ENCODE data around the gene NR2C1. TPM values are rescaled to one million over a fixed set of nuclear protein-coding genes. Genes with fewer than 3 reads are reported as not detected.
"Not testable (repeated sequence)": the region's sequence is repeated elsewhere in the genome, so short reads cannot be mapped to it uniquely, and the experiment has no call there.

NR2C1 gene
- 10 to 100 TPM in 11 of 12 donors, not detected in 1; 25.6 to 83.0 (median 45.8) TPM for polyA plus RNA-seq (ENCODE audit: insufficient read length in 12 of 12)
- long read RNA-seq, donor 1, transcript NR2C1-212 (2 exons, 683 nt), result major isoform, 5 of 12 reads
- long read RNA-seq, donor 1, partial matches to known transcripts, result 6 of 12 reads
- long read RNA-seq, donor 1, other reads (novel, unspliced or antisense), result 0 of 12 reads
- long read RNA-seq, donor 2, partial matches to known transcripts, result 0 of 1 reads
- long read RNA-seq, donor 2, other reads (novel, unspliced or antisense), result 0 of 1 reads
- long read RNA-seq, donor 3, partial matches to known transcripts, result 0 of 4 reads
- long read RNA-seq, donor 3, other reads (novel, unspliced or antisense), result 0 of 4 reads
- long read RNA-seq, donor 4, partial matches to known transcripts, result 0 of 1 reads
- long read RNA-seq, donor 4, other reads (novel, unspliced or antisense), result 0 of 1 reads
- long read RNA-seq, donor 5, result 0 reads
- long read RNA-seq, donor 6, partial matches to known transcripts, result 0 of 2 reads
- long read RNA-seq, donor 6, other reads (novel, unspliced or antisense), result 0 of 2 reads
- long read RNA-seq, donor 7, full-length matches to known transcripts, result 3 of 3 reads
- long read RNA-seq, donor 7, partial matches to known transcripts, result 0 of 3 reads
- long read RNA-seq, donor 7, other reads (novel, unspliced or antisense), result 0 of 3 reads
- long read RNA-seq, donor 8, full-length matches to known transcripts, result 7 of 7 reads
- long read RNA-seq, donor 8, partial matches to known transcripts, result 0 of 7 reads
- long read RNA-seq, donor 8, other reads (novel, unspliced or antisense), result 0 of 7 reads
- long read RNA-seq, donor 9, full-length matches to known transcripts, result 3 of 3 reads
- long read RNA-seq, donor 9, partial matches to known transcripts, result 0 of 3 reads
- long read RNA-seq, donor 9, other reads (novel, unspliced or antisense), result 0 of 3 reads
- long read RNA-seq, donor 10, partial matches to known transcripts, result 0 of 2 reads
- long read RNA-seq, donor 10, other reads (novel, unspliced or antisense), result 0 of 2 reads
- long read RNA-seq, donor 11, full-length matches to known transcripts, result 4 of 4 reads
- long read RNA-seq, donor 11, partial matches to known transcripts, result 0 of 4 reads
- long read RNA-seq, donor 11, other reads (novel, unspliced or antisense), result 0 of 4 reads

- DNase-seq, result peak; percentile 94
These were observed at the start of gene NR2C1 for GRCh38 chr12:95072900-95073697. Gene NR2C1, minus strand, starts transcription at chr12:95073618. Its CDS starts 6,234 bp downstream, at chr12:95067384.

GRCh38 chr12:95118788-95119179 is 45.4 kb upstream of the NR2C1 start:
- no peak for DNase-seq

GRCh38 chr12:95118138-95118787 is 44.8 kb upstream of the NR2C1 start:
- no peak for DNase-seq

DNA sequence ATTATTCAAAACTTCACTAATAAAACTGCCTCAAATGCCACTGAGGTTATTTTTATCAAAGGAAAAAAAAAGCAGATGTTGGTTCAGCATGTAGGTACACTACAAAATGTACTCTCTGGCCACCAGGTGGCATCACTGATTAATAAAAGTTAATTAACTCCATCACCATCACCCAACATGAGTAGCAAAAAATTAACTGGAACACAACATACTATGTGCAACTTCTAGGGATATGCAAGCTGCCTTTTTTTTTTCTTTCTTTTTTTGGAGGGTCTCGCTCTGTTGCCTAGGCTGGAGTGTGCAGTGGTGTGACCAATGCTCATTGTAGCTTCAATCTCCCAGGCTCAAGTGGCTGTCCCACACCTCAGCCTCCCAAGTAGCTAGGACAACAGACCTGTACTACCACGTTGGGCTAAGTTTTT is 43.8 kb upstream of the NR2C1 start:
- peak; percentile 66 for DNase-seq

- no peak for DNase-seq
These were observed 43.4 kb upstream of the NR2C1 start for GRCh38 chr12:95116773-95117172.

DNA sequence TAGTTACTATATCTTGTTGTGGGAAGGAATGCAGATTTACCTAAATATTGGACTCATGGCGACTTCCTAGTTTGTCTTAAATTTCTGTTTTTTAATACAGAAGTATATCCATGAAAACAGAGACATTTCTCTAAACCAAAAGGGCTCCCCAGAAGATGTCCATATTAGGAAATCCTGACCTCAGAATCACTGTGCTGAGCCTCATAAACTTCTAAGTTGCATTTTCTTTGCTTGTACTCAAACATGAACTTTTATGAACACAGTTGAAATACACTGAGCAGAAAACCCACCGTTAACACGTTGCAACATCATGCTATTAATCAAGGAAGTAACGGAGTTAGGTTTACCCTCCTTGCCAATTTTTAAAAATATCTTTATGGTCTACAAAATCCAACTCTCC is 42.9 kb upstream of the NR2C1 start:
- DNase-seq, result no peak

DNA sequence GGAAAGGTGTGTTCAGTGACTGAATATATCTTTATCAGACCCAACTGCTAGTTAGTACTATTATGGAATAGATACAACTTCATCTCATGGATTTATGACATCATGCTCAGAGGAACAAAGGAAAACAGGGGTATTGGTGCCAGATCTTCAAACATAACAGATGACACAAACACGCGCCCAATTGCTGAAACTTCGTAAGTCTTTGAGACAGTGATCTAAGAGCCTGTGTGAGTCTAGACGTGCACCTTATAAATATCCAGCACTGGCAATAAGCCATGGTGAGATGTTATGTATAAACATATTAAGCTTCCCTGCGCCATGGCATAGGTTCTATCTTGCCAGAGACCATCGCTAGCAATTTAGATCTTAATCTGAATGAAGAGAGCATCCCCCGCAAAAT is 42.2 kb upstream of the NR2C1 start:
- DNase-seq, result no peak

DNA sequence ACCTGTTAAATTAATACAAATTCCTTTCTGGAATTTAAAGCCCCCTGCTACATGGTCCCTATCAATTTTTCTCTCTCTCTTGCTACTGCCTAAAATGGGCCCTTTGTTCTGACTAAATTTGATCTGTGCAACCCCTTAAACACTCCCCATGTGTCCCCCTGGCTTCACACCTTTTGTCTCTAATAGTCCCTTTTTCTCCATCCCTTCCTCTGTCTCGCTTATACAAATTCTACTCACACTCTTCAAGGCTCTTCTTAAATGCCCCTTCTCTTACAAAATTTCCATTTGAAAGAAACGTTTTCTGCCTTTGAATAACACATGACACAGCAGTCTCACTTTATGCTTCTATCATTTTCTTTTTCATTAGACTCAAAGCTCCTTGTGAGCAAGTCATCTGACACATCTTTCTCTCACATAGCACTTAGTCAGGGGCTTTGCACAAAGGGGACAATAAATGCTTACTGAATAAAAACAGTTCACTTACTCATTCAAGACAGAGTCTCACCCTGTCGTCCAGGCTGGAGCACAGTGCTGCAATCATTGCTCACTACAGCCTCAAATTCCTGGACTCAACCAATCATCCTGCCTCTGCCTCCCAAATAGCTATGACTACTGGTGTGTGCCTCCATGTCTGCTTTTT is 41.5 kb upstream of the NR2C1 start:
- DNase-seq, result no peak

- DNase-seq, result no peak
These were observed 33.9 kb upstream of the NR2C1 start for GRCh38 chr12:95107362-95107761.

GRCh38 chr12:95105540-95105939 is 32.1 kb upstream of the NR2C1 start:
- DNase-seq, result no peak

DNA sequence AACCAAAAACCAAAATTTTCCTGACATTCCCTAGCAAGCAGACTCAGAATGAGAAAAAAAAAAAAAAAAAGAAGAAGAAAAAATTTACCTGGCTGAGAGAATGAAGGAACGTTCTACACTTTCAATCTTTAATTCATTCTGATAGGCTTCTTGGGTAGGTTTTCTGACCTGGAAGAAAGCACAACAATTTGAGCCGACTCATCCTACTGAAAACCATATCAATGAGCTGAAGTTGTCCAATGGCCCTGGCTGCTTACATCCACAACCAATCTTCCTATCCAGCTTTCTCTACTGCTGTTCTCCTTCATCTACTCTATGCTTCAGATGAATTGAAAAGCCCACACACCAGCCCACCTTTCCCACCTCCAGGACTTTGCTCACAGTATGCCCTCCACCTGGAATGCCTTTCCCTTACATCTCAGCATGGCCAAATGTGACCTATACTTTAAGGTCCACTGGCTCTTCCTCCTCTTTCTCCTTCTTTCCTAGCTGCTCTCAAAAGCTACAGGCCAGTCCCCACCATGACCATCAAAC is 31.6 kb upstream of the NR2C1 start:
- no peak for DNase-seq

DNA sequence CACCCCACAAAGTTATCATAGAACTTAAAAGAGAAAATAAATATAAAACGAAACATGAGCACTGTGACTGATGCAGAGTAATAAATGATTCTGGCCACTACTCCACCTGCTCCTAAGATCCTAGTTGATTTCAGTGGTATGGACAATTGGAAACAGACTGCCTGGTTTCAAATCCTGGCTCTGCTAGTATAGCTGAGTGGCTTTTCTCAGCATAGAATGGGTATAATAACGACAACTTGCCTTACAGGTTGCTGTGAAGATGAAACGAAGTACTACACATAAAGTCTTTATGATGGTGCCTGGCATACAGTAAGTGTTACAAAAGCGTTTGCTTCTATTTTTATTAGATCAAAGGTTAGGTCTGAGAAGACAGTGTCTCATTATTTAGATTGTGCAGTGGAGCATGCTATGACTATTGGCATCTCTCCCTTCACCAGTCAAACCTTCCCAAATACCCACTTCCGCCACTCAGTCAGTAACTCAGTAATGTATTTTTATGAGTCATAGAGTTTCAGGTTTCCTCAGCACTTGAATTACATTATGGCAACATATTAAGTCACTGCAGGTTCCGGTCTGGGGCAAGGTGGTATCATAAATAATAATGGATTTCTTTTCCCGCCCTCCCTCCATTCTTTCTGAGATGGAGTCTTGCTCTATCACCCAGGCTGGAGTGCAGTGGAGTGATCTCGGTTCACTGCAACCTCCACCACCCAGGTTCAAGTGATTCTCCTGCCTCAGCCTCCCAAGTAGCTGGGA is 29.7 kb upstream of the NR2C1 start:
- no peak for DNase-seq

GRCh38 chr12:95101957-95102356 is 28.5 kb upstream of the NR2C1 start:
- DNase-seq, result not testable (repeated sequence)

- no peak for DNase-seq
These were observed 27.1 kb upstream of the NR2C1 start for GRCh38 chr12:95100264-95101190.

GRCh38 chr12:95099270-95099790 is 25.9 kb upstream of the NR2C1 start:
- DNase-seq, result no peak

GRCh38 chr12:95096852-95097251 is 23.4 kb upstream of the NR2C1 start:
- DNase-seq, result no peak

GRCh38 chr12:95096378-95096777 is 23.0 kb upstream of the NR2C1 start:
- DNase-seq, result no peak

DNA sequence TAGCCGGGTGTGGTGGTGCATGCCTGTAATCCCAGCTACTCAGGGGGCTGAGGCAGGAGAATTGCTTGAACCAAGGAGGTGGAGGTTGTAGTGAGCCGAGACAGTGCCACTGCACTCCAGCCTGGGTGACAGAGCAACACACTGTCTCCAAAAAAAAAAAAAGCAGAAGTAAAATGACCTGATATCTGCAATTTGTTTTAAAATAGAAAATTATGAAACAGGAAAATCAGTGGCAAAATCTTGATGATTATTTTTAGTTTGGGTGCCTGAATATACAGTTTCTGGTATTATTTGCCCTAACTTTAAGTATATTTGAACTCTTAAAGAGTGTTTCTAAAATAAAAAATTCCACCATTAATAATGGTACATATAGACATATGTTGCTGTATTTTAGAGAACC is 22.4 kb upstream of the NR2C1 start:
- DNase-seq, result not testable (repeated sequence)

All from muscle of arm (tissue), 14 donors.